OCI-M1 (cell line): Measurements from ENCODE around the gene TBC1D3B.
"Not testable (repeated sequence)": the region's sequence is repeated elsewhere in the genome, so short reads cannot be mapped to it uniquely, and the experiment has no call there.

Source experiments
- DNase-seq: peaks from one replicate; lab custom pipeline; 2025; lab: John Stamatoyannopoulos, UW

Gene TBC1D3B

GRCh38 chr17:36181446-36182175, 5.2 kb upstream of the TBC1D3B start:
- not testable (repeated sequence) for DNase-seq

- DNase-seq: not testable (repeated sequence)
Observed at GRCh38 chr17:36168836-36169235, 7.6 kb downstream of the TBC1D3B start.

- DNase-seq: no peak
Observed at GRCh38 chr17:36153895-36154610, 22.4 kb downstream of the TBC1D3B start.

- peak; percentile 11 for DNase-seq
Observed at GRCh38 chr17:36152639-36153120, 23.8 kb downstream of the TBC1D3B start.

GRCh38 chr17:36151891-36152638, 24.4 kb downstream of the TBC1D3B start:
- no peak for DNase-seq

- peak; percentile 84 for DNase-seq
Observed at GRCh38 chr17:36149296-36149820, 27.1 kb downstream of the TBC1D3B start.

GRCh38 chr17:36148559-36149295, 27.7 kb downstream of the TBC1D3B start:
- DNase-seq: peak; percentile 84

- DNase-seq: no peak
Observed at GRCh38 chr17:36147601-36148000, 28.8 kb downstream of the TBC1D3B start.

- DNase-seq: no peak
Observed at GRCh38 chr17:36144981-36145729, 31.3 kb downstream of the TBC1D3B start.

- DNase-seq: peak; percentile 63
Observed at GRCh38 chr17:36144014-36144413, 32.4 kb downstream of the TBC1D3B start.

GRCh38 chr17:36142806-36143205, 33.6 kb downstream of the TBC1D3B start:
- no peak for DNase-seq

GRCh38 chr17:36142235-36142634, 34.2 kb downstream of the TBC1D3B start:
- peak; percentile 9 for DNase-seq

GRCh38 chr17:36136439-36136838, 40.0 kb downstream of the TBC1D3B start:
- no peak for DNase-seq

GRCh38 chr17:36136036-36136435, 40.4 kb downstream of the TBC1D3B start:
- DNase-seq: no peak

- no peak for DNase-seq
Observed at GRCh38 chr17:36135465-36135864, 41.0 kb downstream of the TBC1D3B start.

- DNase-seq: no peak
Observed at GRCh38 chr17:36133602-36134236, 42.7 kb downstream of the TBC1D3B start.

GRCh38 chr17:36132421-36132831, 44.0 kb downstream of the TBC1D3B start:
- DNase-seq: no peak

- no peak for DNase-seq
Observed at GRCh38 chr17:36131931-36132330, 44.5 kb downstream of the TBC1D3B start.

GRCh38 chr17:36131421-36131820, 45.0 kb downstream of the TBC1D3B start:
- peak; percentile 9 for DNase-seq

- DNase-seq: no peak
Observed at GRCh38 chr17:36130346-36130745, 46.1 kb downstream of the TBC1D3B start.
